Putamen (tissue), 1 donor: ENCODE results near the gene OSGEP.
"Not testable (repeated sequence)": the region's sequence is repeated elsewhere in the genome, so short reads cannot be mapped to it uniquely, and the experiment has no call there.

Experiments
- DNase-seq: peaks from one replicate; pipeline ENCODE4 v3.0.0-alpha.2; 2016; ENCODE audit warnings: low spot score

The OSGEP gene

GRCh38 chr14:20469890-20470602 lies 15.4 kb upstream of the OSGEP start:
- DNase-seq = no peak

- DNase-seq = peak; percentile 84
These were observed 14.8 kb upstream of the OSGEP start, which contains the start of gene PNP for GRCh38 chr14:20469242-20469889. Gene PNP (plus strand): TSS chr14:20469406. CDS start chr14:20469525, 119 bp downstream.

- DNase-seq = no peak
These were observed 14.2 kb upstream of the OSGEP start for GRCh38 chr14:20468764-20469241.

DNA sequence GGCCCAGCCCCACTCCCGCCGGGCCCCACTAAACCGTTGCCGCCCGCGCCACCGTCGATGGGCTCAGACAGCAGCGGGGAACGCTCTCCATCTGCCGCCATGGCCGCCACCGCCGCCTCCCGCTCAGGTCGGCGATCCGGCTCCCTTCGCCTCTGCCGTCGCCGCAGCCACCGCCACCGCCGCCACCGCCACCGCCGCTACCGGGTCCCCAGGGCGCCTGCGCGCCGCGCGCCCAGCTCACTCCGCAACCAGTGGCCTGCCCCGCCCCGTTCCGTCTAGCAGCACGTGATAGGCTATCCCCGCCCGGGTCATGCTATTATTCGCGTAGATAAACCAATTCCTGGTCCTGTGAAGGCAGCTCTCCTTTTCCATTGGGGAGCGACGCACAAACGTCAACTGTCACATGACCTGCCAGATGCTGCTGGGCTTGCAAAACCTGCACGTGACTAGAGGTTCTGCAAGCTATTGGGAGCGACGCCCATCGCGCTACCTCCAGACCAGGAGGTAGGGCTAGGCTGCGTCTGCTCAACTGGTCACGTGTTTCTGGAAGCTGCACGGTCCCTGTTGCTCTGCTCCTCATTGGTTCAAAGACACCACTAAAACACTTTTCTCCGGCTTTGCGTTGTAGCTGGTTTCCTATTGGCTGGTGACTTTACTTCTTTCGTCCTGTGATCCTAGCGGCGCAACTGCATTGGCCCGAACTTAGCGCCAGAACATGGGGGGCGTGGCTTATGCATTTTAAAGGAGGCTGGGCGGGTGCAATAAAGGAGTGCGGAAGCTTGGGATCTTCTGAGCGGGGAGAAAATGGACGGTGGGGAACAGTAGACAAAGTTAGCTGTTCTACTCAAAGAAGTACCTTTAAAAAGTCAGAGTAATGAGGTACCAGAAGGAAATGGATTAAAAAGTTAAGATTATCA lies 6.9 kb upstream of the OSGEP start, which contains the start of gene PIP4P1:
PIP4P1 (minus strand) TSS at position 210 of the 917 bp plus-strand sequence; CDS start at position 101, 109 bp downstream.
- peak; percentile 100 for DNase-seq

DNA sequence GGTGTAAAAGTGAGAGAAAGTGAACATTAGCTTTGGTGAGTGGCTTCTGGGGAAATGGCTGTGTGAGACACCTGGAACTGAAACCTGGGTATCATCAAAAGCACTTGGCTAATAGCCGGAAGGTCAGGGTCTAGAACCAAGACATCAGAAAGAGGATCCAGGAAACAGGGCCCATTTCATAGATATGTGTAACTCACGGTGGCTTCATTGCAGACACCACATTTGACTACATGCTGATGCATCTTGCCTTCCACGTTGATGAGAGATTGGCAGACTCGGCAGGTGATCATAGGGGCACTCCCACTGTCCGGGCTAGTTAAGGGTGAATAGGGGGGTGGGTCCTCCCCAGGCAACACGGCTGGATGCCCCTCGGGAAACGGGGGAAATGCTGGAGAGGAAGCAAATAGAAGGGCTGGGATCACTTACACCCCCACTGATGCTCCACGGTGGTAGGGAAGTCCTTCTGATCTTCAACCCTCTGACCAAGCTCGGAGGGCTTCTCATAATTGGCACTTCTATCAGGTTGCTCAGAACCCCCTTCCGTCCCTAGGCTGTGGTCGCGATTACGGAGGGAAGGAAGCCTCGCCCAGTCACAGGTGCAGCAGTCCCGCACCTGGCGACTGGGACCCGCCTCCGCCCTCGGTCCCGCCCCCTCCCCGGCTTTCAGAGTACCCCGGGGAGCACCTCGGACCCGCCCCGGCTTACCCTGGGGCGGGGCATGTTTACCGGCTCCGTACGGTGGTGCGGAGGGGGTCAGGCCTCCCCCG lies 6.0 kb upstream of the OSGEP start:
- no peak for DNase-seq

DNA sequence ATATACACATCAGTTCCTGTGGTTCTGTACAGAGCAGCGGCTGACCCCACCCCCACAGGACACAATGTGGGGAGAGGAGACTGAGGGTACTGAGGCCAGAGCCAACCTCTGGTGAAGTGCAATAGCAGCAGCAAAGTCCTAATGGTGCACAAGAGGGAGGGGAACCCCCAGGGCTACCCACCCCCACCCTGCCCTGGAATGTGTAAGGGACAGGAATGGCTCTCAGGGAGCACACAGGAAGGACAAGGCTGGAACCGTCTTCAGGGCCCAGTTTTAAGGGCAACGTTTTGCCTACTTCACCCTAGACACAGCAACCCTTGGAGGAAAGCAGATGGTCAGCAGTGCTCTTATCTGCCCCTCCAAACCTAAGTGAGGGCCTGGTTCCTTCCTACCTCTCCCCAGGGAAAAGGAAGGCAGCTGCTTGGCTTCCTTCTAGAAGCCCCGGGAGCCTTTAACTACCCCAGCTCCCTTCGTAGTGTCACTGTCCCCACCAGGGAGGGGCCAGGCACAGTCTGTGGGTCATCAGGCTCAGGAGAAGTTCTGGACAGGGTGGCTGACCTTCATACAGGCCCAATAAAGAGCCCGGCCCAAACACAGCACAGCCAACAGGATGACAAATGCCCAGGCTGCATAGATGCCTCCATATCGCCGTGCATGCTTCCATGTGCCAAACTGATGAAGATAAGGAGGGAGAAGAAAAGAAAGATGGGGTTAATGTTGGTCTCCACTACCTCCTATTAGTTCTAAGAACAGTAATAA lies 3.6 kb upstream of the OSGEP start:
- no peak for DNase-seq

DNA sequence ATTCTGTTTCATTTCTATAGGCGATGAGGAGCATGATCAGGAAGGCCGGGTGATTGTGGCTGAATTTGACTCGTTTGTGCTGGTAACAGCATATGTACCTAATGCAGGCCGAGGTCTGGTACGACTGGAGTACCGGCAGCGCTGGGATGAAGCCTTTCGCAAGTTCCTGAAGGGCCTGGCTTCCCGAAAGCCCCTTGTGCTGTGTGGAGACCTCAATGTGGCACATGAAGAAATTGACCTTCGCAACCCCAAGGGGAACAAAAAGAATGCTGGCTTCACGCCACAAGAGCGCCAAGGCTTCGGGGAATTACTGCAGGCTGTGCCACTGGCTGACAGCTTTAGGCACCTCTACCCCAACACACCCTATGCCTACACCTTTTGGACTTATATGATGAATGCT lies 2.4 kb upstream of the OSGEP start:
- DNase-seq = no peak

DNA sequence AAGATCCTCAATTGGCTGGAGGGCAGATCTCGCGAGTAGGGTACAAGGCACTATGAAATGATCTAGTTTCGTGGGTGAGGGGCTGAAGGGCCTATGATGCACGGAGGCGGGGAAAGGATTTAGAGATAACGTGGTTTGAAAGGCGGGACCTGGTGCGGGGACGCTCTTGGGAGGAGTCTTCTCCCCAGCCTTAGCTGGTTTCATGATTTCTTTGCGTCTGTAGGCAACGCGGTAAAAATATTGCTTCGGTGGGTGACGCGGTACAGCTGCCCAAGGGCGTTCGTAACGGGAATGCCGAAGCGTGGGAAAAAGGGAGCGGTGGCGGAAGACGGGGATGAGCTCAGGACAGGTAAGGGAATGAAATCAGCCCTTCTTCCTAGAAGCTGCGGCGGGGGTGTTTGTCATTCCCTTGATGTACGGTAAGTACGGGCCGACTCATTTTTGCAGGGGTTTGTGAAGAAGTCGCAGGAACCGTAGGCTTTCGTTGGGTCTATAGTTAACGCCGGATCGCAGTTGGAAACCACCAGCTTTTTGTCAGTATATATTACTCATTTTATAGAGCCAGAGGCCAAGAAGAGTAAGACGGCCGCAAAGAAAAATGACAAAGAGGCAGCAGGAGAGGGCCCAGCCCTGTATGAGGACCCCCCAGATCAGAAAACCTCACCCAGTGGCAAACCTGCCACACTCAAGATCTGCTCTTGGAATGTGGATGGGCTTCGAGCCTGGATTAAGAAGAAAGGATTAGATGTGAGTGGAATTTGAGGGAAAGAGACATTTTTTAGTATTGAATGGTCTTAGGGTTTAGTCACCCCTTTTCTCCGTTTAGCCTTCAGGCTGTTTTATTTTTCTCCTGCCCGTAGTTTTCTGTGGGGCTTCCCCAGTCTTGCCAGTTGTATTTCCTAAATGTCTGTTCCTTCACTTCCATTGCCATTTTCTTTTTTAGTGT lies 1.0 kb upstream of the OSGEP start:
- no peak for DNase-seq

GRCh38 chr14:20452831-20453230 lies 1.8 kb downstream of the OSGEP start:
- not testable (repeated sequence) for DNase-seq

- no peak for DNase-seq
These were observed 7.7 kb downstream of the OSGEP start for GRCh38 chr14:20446889-20447288.

- DNase-seq = not testable (repeated sequence)
These were observed 11.0 kb downstream of the OSGEP start for GRCh38 chr14:20443650-20444049.

GRCh38 chr14:20441461-20441860 lies 13.2 kb downstream of the OSGEP start:
- no peak for DNase-seq

DNA sequence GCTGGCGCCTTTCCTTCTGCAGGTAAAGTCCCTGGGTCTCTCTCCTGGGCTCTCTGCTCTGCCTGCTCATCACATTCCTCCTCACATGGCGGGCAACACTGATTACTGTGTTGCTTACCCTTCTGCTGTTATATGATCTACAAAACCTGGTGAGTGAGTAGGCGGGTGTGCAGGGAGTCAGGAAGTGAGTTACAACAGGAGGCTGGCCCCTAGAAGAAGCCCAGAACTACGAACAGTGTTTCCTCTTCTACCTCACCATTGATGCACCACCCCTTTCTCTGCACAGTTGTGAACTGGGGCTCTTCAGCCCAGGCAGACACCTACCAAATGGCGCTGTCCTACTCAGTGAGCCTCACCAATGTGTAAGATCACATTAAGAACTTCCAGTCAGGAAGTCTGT lies 13.7 kb downstream of the OSGEP start:
- no peak for DNase-seq

DNA sequence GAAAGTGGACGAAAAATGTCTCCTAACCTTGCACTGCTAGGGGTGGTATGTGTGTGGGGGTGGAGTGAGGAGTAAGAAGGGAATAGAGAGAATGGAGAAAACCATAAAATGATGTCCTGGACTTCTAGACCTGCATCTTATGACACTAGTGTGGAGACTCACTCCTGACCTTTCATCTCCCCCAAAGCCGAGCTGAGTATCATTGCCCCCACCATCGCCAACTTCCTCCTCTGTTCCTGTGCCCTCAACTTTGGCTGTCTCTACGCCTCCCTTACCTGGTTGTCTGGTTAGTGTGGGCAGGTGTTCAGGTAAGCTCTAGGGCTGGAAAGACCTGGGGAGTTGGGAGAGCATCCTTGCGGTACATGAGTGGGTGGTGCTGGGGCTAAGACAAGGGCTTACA lies 14.1 kb downstream of the OSGEP start:
- DNase-seq = no peak

- DNase-seq = no peak
These were observed 15.9 kb downstream of the OSGEP start for GRCh38 chr14:20438664-20439063.

DNA sequence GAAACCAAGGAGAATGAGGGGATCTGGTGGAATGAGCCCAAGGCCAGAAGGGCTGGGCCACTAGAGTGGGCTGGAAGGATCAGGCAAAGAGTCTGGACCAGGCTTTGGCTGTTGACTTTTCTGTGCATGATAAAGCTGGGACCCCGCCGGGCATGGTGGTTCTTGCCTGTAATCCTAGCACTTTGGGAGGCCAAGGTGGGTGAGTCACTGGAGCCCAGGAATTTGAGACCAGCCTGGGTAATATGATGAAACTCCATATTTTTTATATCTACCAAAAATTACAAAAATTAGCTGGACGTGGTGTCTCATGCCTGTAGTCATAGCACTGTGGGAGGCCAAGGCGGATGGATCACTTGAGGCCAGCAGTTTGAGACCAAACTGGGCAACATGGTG lies 18.3 kb downstream of the OSGEP start:
- DNase-seq = no peak

DNA sequence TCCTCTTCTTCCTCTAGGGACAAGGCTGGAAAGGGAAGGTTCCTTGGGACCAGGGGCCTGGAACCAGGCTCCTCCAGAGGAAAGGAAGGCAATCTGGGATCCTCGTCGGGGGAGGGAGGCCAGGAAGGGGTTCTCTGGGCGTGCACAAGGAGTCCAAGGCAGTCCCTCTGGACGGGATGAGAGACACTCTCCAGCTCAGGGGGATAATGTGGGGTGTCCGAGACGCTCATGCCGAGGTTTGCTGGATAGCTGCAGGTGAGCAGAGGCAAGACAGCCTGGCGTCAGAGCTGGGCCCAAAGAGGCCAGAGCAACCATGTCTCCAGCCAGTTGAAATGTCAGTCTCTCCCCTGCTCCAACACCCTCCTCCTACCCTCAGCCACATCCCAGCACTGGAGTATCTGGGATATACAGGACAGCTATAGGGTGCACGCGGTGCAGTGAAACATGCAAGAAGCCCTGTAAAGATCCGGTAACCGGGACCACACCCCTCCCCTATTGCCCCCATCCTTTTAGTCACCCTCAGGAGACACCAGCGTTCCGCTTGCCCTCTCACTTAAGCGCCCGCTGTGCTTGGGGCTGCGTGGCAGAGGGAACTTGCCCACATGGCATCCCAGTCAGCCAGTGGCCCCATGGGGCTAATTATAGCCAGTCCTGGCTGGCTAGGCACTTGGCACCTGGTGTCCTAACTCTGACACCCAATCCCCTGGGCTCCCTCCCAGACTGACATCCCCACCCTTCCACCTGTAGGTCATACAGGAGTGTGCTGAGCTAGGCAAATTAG lies 18.8 kb downstream of the OSGEP start, which contains the start of gene KLHL33:
KLHL33 (minus strand) TSS at position 585 of the 781 bp plus-strand sequence; CDS start at position 230, 355 bp downstream.
- no peak for DNase-seq

GRCh38 chr14:20434701-20435581 lies 19.7 kb downstream of the OSGEP start:
- DNase-seq = peak; percentile 83
